ENCODE data around the gene WDR41.
"Not testable (repeated sequence)": the region's sequence is repeated elsewhere in the genome, so short reads cannot be mapped to it uniquely, and the experiment has no call there.

Gene WDR41

GRCh38 chr5:77402796-77403195 lies 89.3 kb downstream of the WDR41 start:
- DNase-seq (ENCODE audit: low read depth), result no peak

- no peak for DNase-seq (ENCODE audit: low read depth)
These were observed 91.5 kb downstream of the WDR41 start for GRCh38 chr5:77400645-77401044.

GRCh38 chr5:77398896-77399295 lies 93.2 kb downstream of the WDR41 start:
- no peak for DNase-seq (ENCODE audit: low read depth)

GRCh38 chr5:77398458-77398857 lies 93.7 kb downstream of the WDR41 start:
- no peak for DNase-seq (ENCODE audit: low read depth)

GRCh38 chr5:77397686-77398292 lies 94.3 kb downstream of the WDR41 start:
- no peak for DNase-seq (ENCODE audit: low read depth)

GRCh38 chr5:77396017-77396416 lies 96.1 kb downstream of the WDR41 start:
- DNase-seq (ENCODE audit: low read depth), result no peak

- DNase-seq (ENCODE audit: low read depth), result no peak
These were observed 97.9 kb downstream of the WDR41 start for GRCh38 chr5:77394064-77394715.

- DNase-seq (ENCODE audit: low read depth), result no peak
These were observed 100.8 kb downstream of the WDR41 start for GRCh38 chr5:77391240-77391765.

- DNase-seq (ENCODE audit: low read depth), result no peak
These were observed 101.3 kb downstream of the WDR41 start for GRCh38 chr5:77390795-77391194.

GRCh38 chr5:77390221-77390620 lies 101.9 kb downstream of the WDR41 start:
- DNase-seq (ENCODE audit: low read depth), result no peak

- no peak for DNase-seq (ENCODE audit: low read depth)
These were observed 102.4 kb downstream of the WDR41 start for GRCh38 chr5:77389746-77390145.

- DNase-seq (ENCODE audit: low read depth), result not testable (repeated sequence)
These were observed 105.8 kb downstream of the WDR41 start for GRCh38 chr5:77386340-77386739.

GRCh38 chr5:77383336-77383735 lies 108.8 kb downstream of the WDR41 start:
- not testable (repeated sequence) for DNase-seq (ENCODE audit: low read depth)
